Peyer's patch (tissue), 4 donors: ENCODE results near the gene THADA.

Experiments used
- CTCF ChIP-seq, 6 experiments: fragments of 450-650 bp in 4 of 6; fragments of 200-600 bp in 2 of 6; sonication (generic) in 1 of 6; IDR thresholded peaks; one replicate each; pipeline ENCODE4 v1.5.1; 2017 to 2019; ENCODE audit warnings: antibody characterized with exemption in 6 of 6, mild to moderate bottlenecking in 3 of 6, moderate library complexity in 1 of 6
- POLR2A ChIP-seq, 2 donors: fragments of 450-650 bp; IDR thresholded peaks; one replicate each; pipeline ENCODE4 v1.5.1; 2017; ENCODE audit warnings: antibody characterized with exemption in 2 of 2, mild to moderate bottlenecking in 2 of 2, moderate library complexity in 2 of 2

DNA sequence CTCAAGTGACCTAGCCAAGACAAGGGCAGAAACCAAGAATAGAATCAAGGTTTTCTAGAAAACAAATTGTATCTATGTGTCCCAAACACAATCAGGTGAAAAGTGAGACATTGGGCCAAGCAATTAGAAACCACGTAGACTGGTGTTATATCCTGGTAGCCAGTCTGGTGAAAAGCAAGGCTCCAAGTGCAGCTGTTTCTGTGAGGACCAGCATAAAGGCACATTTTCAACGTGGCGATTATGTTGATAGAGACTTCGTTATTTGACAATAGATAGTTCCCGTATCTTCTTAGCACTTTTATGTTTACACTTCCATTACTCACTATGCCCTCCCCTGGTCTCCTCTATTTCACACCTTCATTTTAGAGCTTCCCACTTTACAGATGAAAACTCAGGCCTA, 266.2 kb downstream of the THADA start:
- TF ChIP-seq CTCF (IDR thresholded peaks at IDR 0.05) (no peak), POLR2A (IDR thresholded peaks at IDR 0.05) (no peak)
